ENCODE results near the gene SH3RF3.

The SH3RF3 gene

GRCh38 chr2:109243526-109244303, 114.7 kb downstream of the SH3RF3 start:
- no peak for DNase-seq (ENCODE audit: low read depth)

- no peak for DNase-seq (ENCODE audit: low read depth)
Measured at GRCh38 chr2:109244304-109244582, 115.2 kb downstream of the SH3RF3 start.

- DNase-seq (ENCODE audit: low read depth) = no peak
Measured at GRCh38 chr2:109244750-109245382, 115.9 kb downstream of the SH3RF3 start.

GRCh38 chr2:109246176-109246575, 117.2 kb downstream of the SH3RF3 start:
- no peak for DNase-seq (ENCODE audit: low read depth)

- no peak for DNase-seq (ENCODE audit: low read depth)
Measured at GRCh38 chr2:109246616-109247015, 117.6 kb downstream of the SH3RF3 start.

- no peak for DNase-seq (ENCODE audit: low read depth)
Measured at GRCh38 chr2:109247340-109247739, 118.3 kb downstream of the SH3RF3 start.

- no peak for DNase-seq (ENCODE audit: low read depth)
Measured at GRCh38 chr2:109247812-109248211, 118.8 kb downstream of the SH3RF3 start.

GRCh38 chr2:109248590-109248989, 119.6 kb downstream of the SH3RF3 start:
- DNase-seq (ENCODE audit: low read depth) = no peak

- DNase-seq (ENCODE audit: low read depth) = no peak
Measured at GRCh38 chr2:109253217-109253616, 124.2 kb downstream of the SH3RF3 start.

- DNase-seq (ENCODE audit: low read depth) = no peak
Measured at GRCh38 chr2:109254174-109254904, 125.3 kb downstream of the SH3RF3 start.

GRCh38 chr2:109255654-109256053, 126.6 kb downstream of the SH3RF3 start:
- DNase-seq (ENCODE audit: low read depth) = no peak

- DNase-seq (ENCODE audit: low read depth) = no peak
Measured at GRCh38 chr2:109256111-109256510, 127.1 kb downstream of the SH3RF3 start.

- no peak for DNase-seq (ENCODE audit: low read depth)
Measured at GRCh38 chr2:109256921-109257320, 127.9 kb downstream of the SH3RF3 start.

- DNase-seq (ENCODE audit: low read depth) = no peak
Measured at GRCh38 chr2:109257653-109258052, 128.6 kb downstream of the SH3RF3 start.

GRCh38 chr2:109258376-109258775, 129.4 kb downstream of the SH3RF3 start:
- DNase-seq (ENCODE audit: low read depth) = no peak

- no peak for DNase-seq (ENCODE audit: low read depth)
Measured at GRCh38 chr2:109258905-109259540, 130.0 kb downstream of the SH3RF3 start.

GRCh38 chr2:109259671-109260070, 130.7 kb downstream of the SH3RF3 start:
- DNase-seq (ENCODE audit: low read depth) = no peak

- DNase-seq (ENCODE audit: low read depth) = no peak
Measured at GRCh38 chr2:109260116-109260855, 131.3 kb downstream of the SH3RF3 start.

- DNase-seq (ENCODE audit: low read depth) = no peak
Measured at GRCh38 chr2:109260886-109261700, 132.1 kb downstream of the SH3RF3 start.

- DNase-seq (ENCODE audit: low read depth) = no peak
Measured at GRCh38 chr2:109261906-109262631, 133.1 kb downstream of the SH3RF3 start.

All from T-helper 22 cell (primary cell).